Neutrophil (primary cell): ENCODE results near the gene IL19.

Source experiments
- H3K27ac ChIP-seq: fragments of 200-600 bp; sonication (generic); 2 replicates; pipeline ENCODE4 v1.5.1; 2016; ENCODE audit warnings: mild to moderate bottlenecking, moderate library complexity
- H3K27me3 ChIP-seq: fragments of 200-600 bp; sonication (generic); 2 replicates; pipeline ENCODE4 v1.6.0; 2016; ENCODE audit warnings: mild to moderate bottlenecking
- H3K36me3 ChIP-seq: fragments of 200-600 bp; sonication (generic); 2 replicates; pipeline ENCODE4 v1.5.1; 2017
- H3K4me1 ChIP-seq, 2 experiments: fragments of 200-600 bp in 1 of 2; sonication (generic) in 1 of 2; 1 replicate in 1 of 2; 2 replicates in 1 of 2; pipeline versions ENCODE4 v1.5.1 to v1.6.1; 2013 to 2016; ENCODE audit warnings: low read depth in 1 of 2, low read length in 1 of 2, mild to moderate bottlenecking in 1 of 2, moderate library complexity in 1 of 2; ENCODE audit not compliant: control insufficient read depth in 1 of 2, insufficient read depth in 1 of 2
- H3K4me3 ChIP-seq, 2 experiments: fragments of 200-600 bp in 1 of 2; sonication (generic) in 1 of 2; 1 replicate in 1 of 2; 2 replicates in 1 of 2; pipeline ENCODE4 v1.5.1; 2013 to 2016; ENCODE audit warnings: low read depth in 1 of 2, low read length in 1 of 2, mild to moderate bottlenecking in 1 of 2, moderate library complexity in 1 of 2
- H3K9me3 ChIP-seq: fragments of 200-600 bp; sonication (generic); 2 replicates; pipeline ENCODE4 v1.5.1; 2016
- TF ChIP-seq, protein P1 (sequence below): fragments of 200-600 bp; sonication (generic); IDR thresholded peaks from 2 replicates; pipeline ENCODE4 v1.5.1; 2016; ENCODE audit warnings: antibody characterized with exemption

The IL19 gene

DNA sequence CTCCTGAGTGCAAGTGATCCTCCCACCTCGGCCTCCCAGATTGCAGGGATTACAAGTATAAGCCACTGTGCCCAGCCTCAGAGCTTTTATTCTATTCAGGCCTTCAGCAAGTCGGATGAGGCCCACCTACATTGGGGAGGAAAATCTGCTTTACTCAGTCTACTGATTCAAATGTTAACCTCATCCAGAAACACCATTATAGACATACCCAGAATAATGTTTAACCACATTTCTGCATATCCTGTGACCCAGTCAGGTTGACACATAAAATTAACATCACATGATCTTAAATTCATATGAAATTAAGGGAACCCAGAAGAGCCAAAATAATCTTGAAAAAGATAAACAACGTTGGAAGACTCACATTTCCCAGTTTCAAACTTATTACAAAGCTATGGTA lies 109.7 kb downstream of the IL19 start:
- Histone ChIP-seq H3K27ac (no peak overlapping the region), H3K27me3 (peaks cover 7% of the 10 kb centered on the region), H3K36me3 (no peaks in the 10 kb centered on the region), H3K4me1 (no peaks in the 10 kb centered on the region), H3K9me3 (no peaks in the 10 kb centered on the region), H3K4me3 (no peak overlapping the region)
- TF ChIP-seq, protein P1, sequence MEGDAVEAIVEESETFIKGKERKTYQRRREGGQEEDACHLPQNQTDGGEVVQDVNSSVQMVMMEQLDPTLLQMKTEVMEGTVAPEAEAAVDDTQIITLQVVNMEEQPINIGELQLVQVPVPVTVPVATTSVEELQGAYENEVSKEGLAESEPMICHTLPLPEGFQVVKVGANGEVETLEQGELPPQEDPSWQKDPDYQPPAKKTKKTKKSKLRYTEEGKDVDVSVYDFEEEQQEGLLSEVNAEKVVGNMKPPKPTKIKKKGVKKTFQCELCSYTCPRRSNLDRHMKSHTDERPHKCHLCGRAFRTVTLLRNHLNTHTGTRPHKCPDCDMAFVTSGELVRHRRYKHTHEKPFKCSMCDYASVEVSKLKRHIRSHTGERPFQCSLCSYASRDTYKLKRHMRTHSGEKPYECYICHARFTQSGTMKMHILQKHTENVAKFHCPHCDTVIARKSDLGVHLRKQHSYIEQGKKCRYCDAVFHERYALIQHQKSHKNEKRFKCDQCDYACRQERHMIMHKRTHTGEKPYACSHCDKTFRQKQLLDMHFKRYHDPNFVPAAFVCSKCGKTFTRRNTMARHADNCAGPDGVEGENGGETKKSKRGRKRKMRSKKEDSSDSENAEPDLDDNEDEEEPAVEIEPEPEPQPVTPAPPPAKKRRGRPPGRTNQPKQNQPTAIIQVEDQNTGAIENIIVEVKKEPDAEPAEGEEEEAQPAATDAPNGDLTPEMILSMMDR = no peak

DNA sequence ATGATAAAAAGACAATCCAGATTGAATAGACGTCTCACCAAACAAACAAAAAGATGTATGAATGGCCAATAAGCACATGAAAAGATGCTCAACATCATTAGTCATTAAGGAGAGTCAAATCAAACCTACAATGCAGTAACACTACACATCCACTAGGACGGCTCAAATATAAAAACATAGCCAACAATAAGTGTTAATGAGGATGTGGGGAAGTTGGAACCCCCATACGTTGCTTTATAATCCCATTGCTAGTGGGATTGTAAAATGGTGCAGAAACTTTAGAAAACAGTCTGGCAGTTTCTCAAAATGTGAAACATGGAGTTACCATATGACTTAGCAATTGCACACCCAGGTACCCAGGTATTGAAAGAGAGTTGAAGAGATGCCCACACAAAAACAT lies 112.0 kb downstream of the IL19 start:
- Histone ChIP-seq H3K4me1 (no peaks in the 10 kb centered on the region), H3K36me3 (no peaks in the 10 kb centered on the region), H3K27ac (no peak overlapping the region), H3K27me3 (peaks cover 20% of the 10 kb centered on the region), H3K9me3 (no peaks in the 10 kb centered on the region), H3K4me3 (no peak overlapping the region)
- TF ChIP-seq, protein P1 = no peak

DNA sequence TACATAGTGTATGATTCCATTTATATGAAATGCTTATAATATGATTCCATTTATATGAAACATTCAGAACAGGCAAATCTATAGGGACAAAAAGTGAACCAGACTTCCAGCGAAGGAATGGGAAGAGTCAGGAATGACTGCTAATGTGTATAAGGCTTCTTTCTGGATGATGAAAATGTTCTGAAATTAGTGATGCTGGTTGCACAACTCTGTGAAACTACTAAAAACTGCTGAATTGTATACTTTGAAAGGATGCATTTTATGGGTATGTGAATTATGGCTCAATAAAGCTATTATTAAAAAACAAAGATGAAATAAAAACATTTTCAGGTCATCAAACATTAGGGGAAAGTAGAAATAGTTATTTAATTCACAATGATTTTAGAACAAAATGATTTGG lies 112.6 kb downstream of the IL19 start:
- TF ChIP-seq, protein P1 = no peak
- Histone ChIP-seq H3K36me3 (no peaks in the 10 kb centered on the region), H3K4me3 (no peak overlapping the region), H3K27ac (no peak overlapping the region), H3K27me3 (peaks cover 23% of the 10 kb centered on the region), H3K4me1 (no peaks in the 10 kb centered on the region), H3K9me3 (no peaks in the 10 kb centered on the region)

DNA sequence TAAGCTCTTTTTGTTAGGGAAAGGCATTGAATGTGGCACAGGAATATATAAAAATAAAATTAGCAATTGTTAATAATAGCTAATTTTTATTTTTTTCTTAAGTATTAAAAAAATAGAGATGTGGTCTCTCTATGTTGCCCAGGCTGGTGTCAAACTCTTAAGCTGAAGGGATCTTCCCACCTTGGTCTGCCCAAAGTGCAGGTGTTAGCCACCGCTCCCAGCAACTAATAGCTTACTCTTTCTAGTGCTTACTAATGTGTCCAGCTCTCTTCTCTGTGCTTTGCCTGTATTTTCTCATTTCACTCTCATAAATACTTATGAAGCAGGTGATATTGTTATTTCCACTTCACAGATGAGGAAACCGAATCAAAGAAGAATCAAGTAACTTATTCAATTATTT lies 113.3 kb downstream of the IL19 start:
- no peak overlapping the region for H3K4me3 ChIP-seq

DNA sequence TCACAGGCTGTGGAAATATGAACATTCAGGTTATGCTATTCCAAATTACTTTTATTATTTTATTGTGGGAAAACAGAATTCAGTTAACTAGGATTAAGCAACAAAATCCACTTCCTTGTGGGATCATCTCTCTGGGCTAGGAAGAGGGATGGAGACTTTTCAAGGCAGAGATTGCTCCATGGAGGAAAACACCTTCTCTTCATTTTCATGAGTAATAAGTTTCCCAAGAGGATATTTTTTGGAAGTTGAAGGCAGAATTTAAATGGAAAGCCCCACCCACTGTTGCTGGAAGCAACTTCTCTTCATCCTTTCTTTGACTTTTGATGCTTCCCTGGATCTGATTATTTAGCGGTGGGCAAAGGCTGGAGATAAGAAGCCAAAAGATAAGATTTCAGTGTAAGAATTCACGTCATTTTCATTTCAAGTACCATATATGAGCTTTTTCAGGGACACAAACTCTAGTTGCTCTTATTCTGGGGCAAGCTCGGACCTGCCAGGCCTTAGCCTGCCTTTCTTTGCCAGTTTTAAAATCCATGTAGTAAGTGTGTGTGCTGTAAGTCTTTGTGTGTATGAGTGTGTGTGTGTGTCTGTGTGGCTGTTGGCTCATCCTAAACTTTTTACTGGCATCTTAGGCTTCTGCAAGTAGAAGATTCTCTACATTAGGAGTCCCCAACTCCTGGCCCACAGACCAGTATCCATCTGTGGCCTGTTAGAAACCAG lies 114.9 kb downstream of the IL19 start:
- peaks cover 30% of the 10 kb centered on the region for H3K27me3 ChIP-seq

More for the DNA sequence above, 113.3 kb downstream of the IL19 start:
- Histone ChIP-seq H3K36me3 (no peaks in the 10 kb centered on the region), H3K27me3 (peaks cover 23% of the 10 kb centered on the region), H3K27ac (no peak overlapping the region), H3K9me3 (no peaks in the 10 kb centered on the region), H3K4me1 (no peaks in the 10 kb centered on the region)
- TF ChIP-seq, protein P1 = no peak

More for the DNA sequence above, 114.9 kb downstream of the IL19 start:
- H3K4me3 ChIP-seq = no peak overlapping the region
- TF ChIP-seq, protein P1 = no peak
- H3K36me3 ChIP-seq = no peaks in the 10 kb centered on the region
- no peaks in the 10 kb centered on the region for H3K9me3 ChIP-seq
- no peak overlapping the region for H3K27ac ChIP-seq
- H3K4me1 ChIP-seq = no peaks in the 10 kb centered on the region
